Trophoblast cell (in vitro differentiated cells and primary cell): ENCODE results near the gene VRTN.

ENCODE experiments used
- DNase-seq, 2 donors: peaks; one replicate each; pipeline ENCODE4 v3.0.0-alpha.2; 2016
- H2AFZ ChIP-seq: 2 replicates; pipeline ENCODE4 v1.6.1; 2013; ENCODE audit warnings: low read length, moderate library complexity, mild to moderate bottlenecking; ENCODE audit not compliant: insufficient read depth, poor library complexity
- H2AK5ac ChIP-seq: 2 replicates; pipeline ENCODE4 v1.6.1; 2013; ENCODE audit warnings: mild to moderate bottlenecking, low read length
- H2BK120ac ChIP-seq: 2 replicates; pipeline ENCODE4 v1.6.1; 2013; ENCODE audit warnings: low read length, mild to moderate bottlenecking, moderate library complexity; ENCODE audit not compliant: insufficient read depth, poor library complexity
- H2BK12ac ChIP-seq: 2 replicates; pipeline ENCODE4 v1.6.1; 2013; ENCODE audit warnings: mild to moderate bottlenecking, low read length, moderate library complexity
- H2BK5ac ChIP-seq: 2 replicates; pipeline ENCODE4 v1.6.1; 2013; ENCODE audit warnings: low read length, low read depth, moderate library complexity, mild to moderate bottlenecking; ENCODE audit not compliant: poor library complexity
- H3K14ac ChIP-seq: 2 replicates; pipeline ENCODE4 v1.6.1; 2013; ENCODE audit warnings: mild to moderate bottlenecking, low read length
- H3K18ac ChIP-seq: 2 replicates; pipeline ENCODE4 v1.6.1; 2013; ENCODE audit warnings: mild to moderate bottlenecking, low read length
- H3K23ac ChIP-seq: 2 replicates; pipeline ENCODE4 v1.6.1; 2013; ENCODE audit warnings: low read length
- H3K27ac ChIP-seq: 2 replicates; pipeline ENCODE4 v1.5.1; 2013; ENCODE audit warnings: low read depth, mild to moderate bottlenecking, inconsistent platforms, low read length, moderate library complexity
- H3K27me3 ChIP-seq: 2 replicates; pipeline ENCODE4 v1.6.1; 2013; ENCODE audit warnings: inconsistent platforms, mild to moderate bottlenecking, low read length, moderate library complexity; ENCODE audit not compliant: insufficient read depth
- H3K36me3 ChIP-seq, 2 experiments: 1 replicate in 1 of 2; 2 replicates in 1 of 2; pipeline ENCODE4 v1.6.1; 2013; ENCODE audit warnings: low read length in 2 of 2, mild to moderate bottlenecking in 2 of 2, moderate library complexity in 1 of 2; ENCODE audit not compliant: insufficient read depth in 2 of 2, control insufficient read depth in 1 of 2
- H3K4ac ChIP-seq: 2 replicates; pipeline ENCODE4 v1.6.1; 2013; ENCODE audit warnings: low read depth, mild to moderate bottlenecking, low read length, moderate library complexity
- H3K4me1 ChIP-seq, 2 experiments: 1 replicate in 1 of 2; 2 replicates in 1 of 2; pipeline ENCODE4 v1.6.1; 2013; ENCODE audit warnings: low read length in 2 of 2, mild to moderate bottlenecking in 2 of 2, moderate library complexity in 1 of 2; ENCODE audit not compliant: insufficient read depth in 2 of 2, control insufficient read depth in 1 of 2
- H3K4me2 ChIP-seq: 2 replicates; pipeline ENCODE4 v1.6.1; 2013; ENCODE audit warnings: inconsistent platforms, mild to moderate bottlenecking, low read length, moderate library complexity
- H3K4me3 ChIP-seq: 2 replicates; pipeline ENCODE4 v1.5.1; 2013; ENCODE audit warnings: mild to moderate bottlenecking, low read depth, low read length, inconsistent platforms
- H3K79me1 ChIP-seq: one replicate; pipeline ENCODE4 v1.6.1; 2013; ENCODE audit warnings: low read length
- H3K79me2 ChIP-seq: 2 replicates; pipeline ENCODE4 v1.6.1; 2013; ENCODE audit warnings: low read length, mild to moderate bottlenecking; ENCODE audit not compliant: control insufficient read depth, insufficient read depth, poor library complexity
- H3K9ac ChIP-seq: 2 replicates; pipeline ENCODE4 v1.6.1; 2013; ENCODE audit warnings: mild to moderate bottlenecking, low read length
- H3K9me3 ChIP-seq: 2 replicates; pipeline ENCODE4 v1.6.1; 2013; ENCODE audit warnings: low read depth, mild to moderate bottlenecking, control low read depth, inconsistent platforms, low read length; ENCODE audit not compliant: insufficient read depth
- H4K12ac ChIP-seq: 2 replicates; pipeline ENCODE4 v1.6.1; 2013; ENCODE audit warnings: low read depth, mild to moderate bottlenecking, low read length, moderate library complexity
- H4K8ac ChIP-seq: 2 replicates; pipeline ENCODE4 v1.6.1; 2013; ENCODE audit warnings: low read depth, mild to moderate bottlenecking, low read length, moderate library complexity
- H4K91ac ChIP-seq: one replicate; pipeline ENCODE4 v1.6.1; 2013; ENCODE audit warnings: low read depth, mild to moderate bottlenecking, low read length, moderate library complexity
- WGBS: extraction: QIAGEN DNeasy Blood & Tissue Kit; methylation state at CpG from one replicate; pipeline ENCODE4 v1.1.7; 2013; ENCODE audit warnings: missing lambda C conversion rate; ENCODE audit not compliant: insufficient read length, insufficient coverage; ENCODE audit errors: extremely low coverage; 5-methylcytosine and 5-hydroxymethylcytosine counted together

VRTN gene

GRCh38 chr14:74395094-74395493 lies 46.8 kb downstream of the VRTN start:
- no peak overlapping the region for H3K9ac ChIP-seq

GRCh38 chr14:74400031-74400685 lies 51.9 kb downstream of the VRTN start:
- DNase-seq, result peak; percentile 37 to 52
- Histone ChIP-seq H2BK12ac (no peak overlapping the region), H3K79me1 (no peaks in the 10 kb centered on the region), H4K8ac (no peak overlapping the region), H3K9ac (no peak overlapping the region), H3K27me3 (no peaks in the 10 kb centered on the region), H3K79me2 (no peaks in the 10 kb centered on the region), H3K9me3 (no peaks in the 10 kb centered on the region), H2BK5ac (no peak overlapping the region), H3K14ac (no peak overlapping the region), H2BK120ac (no peak overlapping the region), H2AFZ (no peak overlapping the region), H3K4ac (no peak overlapping the region), H3K27ac (no peak overlapping the region), H3K36me3 (no peaks in the 10 kb centered on the region), H3K4me2 (no peak overlapping the region), H4K12ac (no peak overlapping the region), H4K91ac (no peak overlapping the region), H2AK5ac (no peak overlapping the region), H3K4me3 (no peak overlapping the region), H3K4me1 (peaks cover 7 to 15% of the 10 kb centered on the region in 2 experiments), H3K18ac (no peak overlapping the region), H3K23ac (no peak overlapping the region)
- WGBS, result no CpG with 5 or more reads among the region's 13 CpGs

More at GRCh38 chr14:74395094-74395493, 46.8 kb downstream of the VRTN start:
- no peaks in the 10 kb centered on the region for H3K27me3 ChIP-seq
- H3K23ac ChIP-seq, result no peak overlapping the region
- H2BK5ac ChIP-seq, result no peak overlapping the region
- no peaks in the 10 kb centered on the region for H3K79me1 ChIP-seq
- no peak overlapping the region for H3K4me3 ChIP-seq
- no peak overlapping the region for H2AK5ac ChIP-seq
- no peak overlapping the region for H4K91ac ChIP-seq
- no peak overlapping the region for H3K14ac ChIP-seq
- no peak overlapping the region for H2AFZ ChIP-seq
- no CpG with 5 or more reads among the region's 4 CpGs for WGBS
- no peak overlapping the region for H4K12ac ChIP-seq
- no peaks in the 10 kb centered on the region for H3K9me3 ChIP-seq
- H2BK120ac ChIP-seq, result no peak overlapping the region
- H2BK12ac ChIP-seq, result no peak overlapping the region
- H3K79me2 ChIP-seq, result no peaks in the 10 kb centered on the region
- peaks cover 0 to 4% of the 10 kb centered on the region in 2 experiments for H3K4me1 ChIP-seq
- no peak for DNase-seq
- no peak overlapping the region for H3K27ac ChIP-seq
- H3K18ac ChIP-seq, result no peak overlapping the region
- H3K36me3 ChIP-seq, result no peaks in the 10 kb centered on the region
- H4K8ac ChIP-seq, result no peak overlapping the region
- no peak overlapping the region for H3K4ac ChIP-seq
- no peak overlapping the region for H3K4me2 ChIP-seq

GRCh38 chr14:74400919-74401503 lies 52.7 kb downstream of the VRTN start:
- Histone ChIP-seq H3K9ac (no peak overlapping the region), H2BK12ac (no peak overlapping the region), H3K27me3 (no peaks in the 10 kb centered on the region), H4K12ac (no peak overlapping the region), H2BK5ac (no peak overlapping the region), H3K79me2 (no peaks in the 10 kb centered on the region), H3K23ac (no peak overlapping the region), H3K36me3 (no peaks in the 10 kb centered on the region), H3K18ac (no peak overlapping the region), H3K4me3 (no peak overlapping the region), H3K14ac (no peak overlapping the region), H4K8ac (no peak overlapping the region), H3K27ac (no peak overlapping the region), H3K4ac (no peak overlapping the region), H3K79me1 (no peaks in the 10 kb centered on the region), H3K4me1 (peaks cover 7 to 15% of the 10 kb centered on the region in 2 experiments), H4K91ac (no peak overlapping the region), H2AK5ac (no peak overlapping the region), H2BK120ac (no peak overlapping the region), H3K4me2 (no peak overlapping the region), H3K9me3 (no peaks in the 10 kb centered on the region), H2AFZ (no peak overlapping the region)
- DNase-seq, result peak; percentile 60 to 67
- no CpG with 5 or more reads among the region's 8 CpGs for WGBS

GRCh38 chr14:74401504-74402241 lies 53.4 kb downstream of the VRTN start:
- H4K91ac ChIP-seq, result no peak overlapping the region
- no peak overlapping the region for H3K9ac ChIP-seq
- WGBS, result no CpG with 5 or more reads among the region's 12 CpGs

More at GRCh38 chr14:74401504-74402241, 53.4 kb downstream of the VRTN start:
- peaks cover 7 to 15% of the 10 kb centered on the region in 2 experiments for H3K4me1 ChIP-seq
- no peaks in the 10 kb centered on the region for H3K9me3 ChIP-seq
- no peak overlapping the region for H2AFZ ChIP-seq
- no peak overlapping the region for H3K27ac ChIP-seq
- no peak overlapping the region for H2AK5ac ChIP-seq
- no peak overlapping the region for H3K18ac ChIP-seq
- H3K14ac ChIP-seq, result no peak overlapping the region
- no peak overlapping the region for H2BK5ac ChIP-seq
- H4K12ac ChIP-seq, result no peak overlapping the region
- H3K27me3 ChIP-seq, result no peaks in the 10 kb centered on the region
- no peaks in the 10 kb centered on the region for H3K79me2 ChIP-seq
- DNase-seq, result peak; percentile 22 to 27
- no peak overlapping the region for H3K4me3 ChIP-seq
- no peak overlapping the region for H4K8ac ChIP-seq
- H3K36me3 ChIP-seq, result no peaks in the 10 kb centered on the region
- no peaks in the 10 kb centered on the region for H3K79me1 ChIP-seq
- no peak overlapping the region for H3K4me2 ChIP-seq
- no peak overlapping the region for H2BK12ac ChIP-seq
- H2BK120ac ChIP-seq, result no peak overlapping the region
- H3K4ac ChIP-seq, result no peak overlapping the region
- no peak overlapping the region for H3K23ac ChIP-seq
